K562 (cell line): Measurements from ENCODE around the gene LZTFL1. TPM values are rescaled to one million over a fixed set of nuclear protein-coding genes. Genes with fewer than 3 reads are reported as not detected.

Experiments
- ARID1B ChIP-seq: fragments of 450-650 bp; IDR thresholded peaks from 2 replicates; pipeline ENCODE4 v1.6.1; 2016; ENCODE audit warnings: antibody characterized with exemption, mild to moderate bottlenecking, inconsistent platforms
- BACH1 ChIP-seq: fragments of 200-800 bp; sonication (Bioruptor generic); IDR thresholded peaks from 2 replicates; pipeline ENCODE4 v1.6.1; 2016; ENCODE audit warnings: missing genetic modification characterization, missing compliant biosample characterization
- BCLAF1 ChIP-seq, 2 experiments: fragments of 450-650 bp in 1 of 2; IDR thresholded peaks; 2 replicates each; pipeline ENCODE4 v1.6.1; 2011 to 2017; ENCODE audit warnings: low read depth in 2 of 2, antibody characterized with exemption in 1 of 2, borderline replicate concordance in 1 of 2, low read length in 1 of 2, mild to moderate bottlenecking in 1 of 2, mixed read lengths in 1 of 2; ENCODE audit not compliant: control insufficient read depth in 1 of 2
- CBFA2T3 ChIP-seq: fragments of 450-650 bp; IDR thresholded peaks from 2 replicates; pipeline ENCODE4 v1.6.1; 2017
- CEBPG ChIP-seq, 3 experiments: fragments of 200-800 bp in 1 of 3; sonication (Bioruptor generic) in 1 of 3; sonication (generic) in 1 of 3; formaldehyde crosslinking in 1 of 3; IDR thresholded peaks in 2 of 3; conservative IDR thresholded peaks in 1 of 3; 2 replicates each; pipeline versions ENCODE4 v1.6.1 to v1.8.0; 2016 to 2022; ENCODE audit warnings: missing compliant biosample characterization in 2 of 3, missing genetic modification characterization in 2 of 3, mild to moderate bottlenecking in 1 of 3, missing genetic modification reagents in 1 of 3
- CREM ChIP-seq: IDR thresholded peaks from 2 replicates; pipeline ENCODE4 v1.6.1; 2014; ENCODE audit warnings: antibody characterized with exemption, low read depth
- DLX4 ChIP-seq: fragments of 250-450 bp; sonication (Bioruptor Pico); IDR thresholded peaks from 2 replicates; pipeline ENCODE4 v1.6.1; 2021; ENCODE audit warnings: mild to moderate bottlenecking
- EZH2 ChIP-seq: IDR thresholded peaks from 2 replicates; pipeline ENCODE4 v1.6.1; 2012; ENCODE audit warnings: low read depth, mild to moderate bottlenecking, inconsistent platforms, low read length, borderline replicate concordance
- FOXJ2 ChIP-seq: fragments of 200-800 bp; sonication (Bioruptor generic); IDR thresholded peaks from 2 replicates; pipeline ENCODE4 v1.6.1; 2016; ENCODE audit warnings: missing genetic modification characterization, missing compliant biosample characterization
- MCM7 ChIP-seq, 2 experiments: fragments of 450-650 bp; IDR thresholded peaks; 2 replicates each; pipeline ENCODE4 v1.6.1; 2016 to 2018
- MITF ChIP-seq: IDR thresholded peaks from 2 replicates; pipeline ENCODE4 v1.6.1; 2014; ENCODE audit warnings: antibody characterized with exemption
- PHF8 ChIP-seq: fragments of 200-600 bp; sonication (generic); IDR thresholded peaks from 2 replicates; pipeline ENCODE4 v1.6.1; 2012; ENCODE audit warnings: mixed run types, mild to moderate bottlenecking, inconsistent platforms, low read length, moderate library complexity, borderline replicate concordance
- PRMT5 ChIP-seq: sonication (generic); formaldehyde crosslinking; IDR thresholded peaks from 2 replicates; pipeline ENCODE4 v1.5.0; 2020; ENCODE audit warnings: missing genetic modification reagents
- SPI1 ChIP-seq: IDR thresholded peaks from 2 replicates; pipeline ENCODE4 v1.6.1; 2011; ENCODE audit warnings: low read depth, low read length, control low read depth, borderline replicate concordance
- TFAM ChIP-seq: fragments of 250-450 bp; sonication (Bioruptor Pico); conservative IDR thresholded peaks from 2 replicates; pipeline ENCODE4 v1.5.0; 2021; ENCODE audit warnings: mild to moderate bottlenecking, moderate library complexity
- YY1 ChIP-seq, 3 experiments: IDR thresholded peaks; 2 replicates each; pipeline ENCODE4 v1.6.1; 2011; ENCODE audit warnings: low read length in 2 of 3, mild to moderate bottlenecking in 2 of 3, moderate library complexity in 2 of 3, borderline replicate concordance in 1 of 3, control low read depth in 1 of 3, low read depth in 1 of 3; ENCODE audit not compliant: insufficient read depth in 3 of 3, insufficient replicate concordance in 2 of 3, control insufficient read depth in 1 of 3, insufficient read length in 1 of 3; ENCODE audit errors: extremely low read depth in 1 of 3
- ZBTB43 ChIP-seq: sonication (generic); formaldehyde crosslinking; IDR thresholded peaks from 2 replicates; pipeline ENCODE4 v1.8.0; 2023; ENCODE audit warnings: mild to moderate bottlenecking, missing genetic modification reagents
- ZNF324 ChIP-seq: fragments of 250-450 bp; sonication (Bioruptor Pico); IDR thresholded peaks from 2 replicates; pipeline ENCODE4 v1.4.0; 2020; ENCODE audit warnings: mild to moderate bottlenecking
- polyA plus RNA-seq, 8 experiments: library from polyadenylated mRNA; depleted of rRNA in 4 of 8; stranded (reverse) in 5 of 8; unstranded in 3 of 8; fragments of >200 nt; fragmentation: Nextera tagmentation in 2 of 8; fragmentation: Illumina TruSeq in 1 of 8; extraction: Ambion mirVana in 2 of 8; extraction: Trizol in 1 of 8; gene quantifications; 2 replicates each; pipeline versions ENCODE4 v1.2.1 to v1.2.3, GENCODE V29; 2011 to 2014; ENCODE audit warnings: inconsistent platforms in 1 of 8, missing spikeins in 1 of 8
- total RNA-seq, 7 experiments: library from RNA; depleted of rRNA in 6 of 7; stranded (reverse); fragments of >200 nt in 6 of 7; fragmentation: Illumina TruSeq in 2 of 7; extraction: Trizol in 2 of 7; gene quantifications; 2 replicates each; pipeline versions ENCODE4 v1.2.1 to v1.2.3, GENCODE V29; 2011 to 2021; ENCODE audit warnings: low replicate concordance in 1 of 7

Gene LZTFL1
- total and polyA plus RNA-seq, 9 of the 15 experiments (the other 6 are each of a cell fraction or from before 2014, with no cell fraction given) = 10.7 to 33.7 (median 15.3) TPM

GRCh38 chr3:45773714-45774449, 68.0 kb downstream of the LZTFL1 start (continued):
- TF ChIP-seq ZBTB43 (CRISPR knock-in tag) (no peak), MITF (no peak), FOXJ2 (tag) (no peak), PHF8 (no peak), CBFA2T3 (peak; percentile 32), EZH2 (no peak), MCM7 (IDR thresholded peaks at IDR 0.05) (no peak), CEBPG (CRISPR knock-in tag; IDR thresholded peaks at IDR 0.05) (no peak), CEBPG (tag; conservative IDR thresholded peaks at IDR 0.05 in 1 of 2, IDR thresholded peaks at IDR 0.05 in 1 of 2) (peak in 1 of 2 experiments; percentile 56; a peak in 1 of 4 replicates), PRMT5 (CRISPR knock-in tag) (no peak), SPI1 (no peak), ARID1B (no peak), BCLAF1 (IDR thresholded peaks at IDR 0.05; ENCODE audit: borderline replicate concordance in 1 of 2, control insufficient read depth in 1 of 2, low read depth in 2 of 2, low read length in 1 of 2) (no peak), CREM (no peak), TFAM (no peak), ZNF324 (CRISPR knock-in tag) (no peak), YY1 (IDR thresholded peaks at IDR 0.05; ENCODE audit: borderline replicate concordance in 1 of 3, control insufficient read depth in 1 of 3, extremely low read depth in 1 of 3, insufficient read depth in 3 of 3, insufficient read length in 1 of 3, insufficient replicate concordance in 2 of 3, low read depth in 1 of 3, low read length in 2 of 3) (no peak), BACH1 (no peak), DLX4 (CRISPR knock-in tag) (no peak)
